HEK293 (cell line): ENCODE results near the gene AMER2.

Experiments used
- CTCF ChIA-PET: fragments of 350-600 bp; formaldehyde crosslinking; extraction: SDS; loops from one replicate; lab custom pipeline; 2021; ENCODE audit warnings: antibody characterized with exemption; lab: Yijun Ruan, JAX
- POLR2A ChIA-PET: fragments of 300-600 bp; formaldehyde crosslinking; extraction: SDS; loops from one replicate; lab custom pipeline; 2020; ENCODE audit warnings: antibody characterized with exemption, inconsistent platforms; lab: Yijun Ruan, JAX
- H3K27ac ChIP-seq: fragments of 200-500 bp; sonication (Bioruptor generic); 2 replicates; pipeline ENCODE4 v1.5.1; 2014; ENCODE audit warnings: low read depth, low read length, control low read depth, inconsistent platforms; ENCODE audit errors: extremely low read depth
- H3K36me3 ChIP-seq, 2 experiments: fragments of 200-500 bp in 1 of 2; sonication (Bioruptor generic) in 1 of 2; 1 replicate in 1 of 2; 2 replicates in 1 of 2; pipeline ENCODE4 v1.5.1; 2014 to 2017; ENCODE audit warnings: inconsistent platforms in 2 of 2, low read length in 2 of 2; ENCODE audit not compliant: control insufficient read depth in 2 of 2, insufficient read depth in 1 of 2
- H3K4me1 ChIP-seq: fragments of 200-500 bp; sonication (Bioruptor generic); 2 replicates; pipeline ENCODE4 v1.5.1; 2014; ENCODE audit warnings: mild to moderate bottlenecking, low read length, inconsistent platforms; ENCODE audit not compliant: control insufficient read depth, insufficient read depth
- H3K4me3 ChIP-seq: 2 replicates; pipeline ENCODE4 v1.5.1; 2011; ENCODE audit warnings: low read depth, mild to moderate bottlenecking, control low read depth, low read length, moderate library complexity
- H3K9me3 ChIP-seq: fragments of 200-500 bp; sonication (Bioruptor generic); 2 replicates; pipeline ENCODE4 v1.5.1; 2014; ENCODE audit warnings: low read depth, low read length, inconsistent platforms; ENCODE audit not compliant: control insufficient read depth, insufficient read depth
- KLF16 ChIP-seq: fragments of 450-650 bp; formaldehyde crosslinking; IDR thresholded peaks from 2 replicates; pipeline ENCODE4 v1.5.1; 2017; ENCODE audit warnings: missing biosample characterization, missing genetic modification characterization
- KLF7 ChIP-seq: fragments of 450-650 bp; formaldehyde crosslinking; IDR thresholded peaks from 2 replicates; pipeline ENCODE4 v1.5.1; 2016; ENCODE audit warnings: missing biosample characterization, missing genetic modification characterization, borderline replicate concordance
- REPIN1 ChIP-seq: fragments of 450-650 bp; formaldehyde crosslinking; IDR thresholded peaks from 2 replicates; pipeline ENCODE4 v1.5.1; 2017; ENCODE audit warnings: missing biosample characterization, missing genetic modification characterization, low read depth
- TCF7L2 ChIP-seq: IDR thresholded peaks from 2 replicates; pipeline ENCODE4 v1.6.1; 2011; ENCODE audit warnings: low read depth, mild to moderate bottlenecking, inconsistent platforms, low read length, moderate library complexity, borderline replicate concordance
- YY1 ChIP-seq: fragments of 450-650 bp; formaldehyde crosslinking; IDR thresholded peaks from 2 replicates; pipeline ENCODE4 v1.5.1; 2018; ENCODE audit warnings: missing biosample characterization, missing genetic modification characterization
- ZBTB26 ChIP-seq: fragments of 450-650 bp; formaldehyde crosslinking; optimal IDR thresholded peaks from 2 replicates; pipeline ENCODE3; 2016; ENCODE audit warnings: missing biosample characterization, mild to moderate bottlenecking, missing genetic modification characterization
- ZNF138 ChIP-seq: fragments of 450-650 bp; formaldehyde crosslinking; IDR thresholded peaks from 2 replicates; pipeline ENCODE4 v1.5.1; 2016; ENCODE audit warnings: missing biosample characterization, missing genetic modification characterization, borderline replicate concordance
- ZNF140 ChIP-seq: fragments of 450-650 bp; formaldehyde crosslinking; IDR thresholded peaks from 2 replicates; pipeline ENCODE4 v1.5.1; 2016; ENCODE audit warnings: missing biosample characterization, missing genetic modification characterization
- ZNF280C ChIP-seq: fragments of 450-650 bp; formaldehyde crosslinking; IDR thresholded peaks from 2 replicates; pipeline ENCODE4 v1.5.1; 2016; ENCODE audit warnings: missing biosample characterization, missing genetic modification characterization
- ZNF354C ChIP-seq: fragments of 450-650 bp; formaldehyde crosslinking; IDR thresholded peaks from 2 replicates; pipeline ENCODE4 v1.5.1; 2016; ENCODE audit warnings: missing biosample characterization, missing genetic modification characterization, low read depth, borderline replicate concordance
- ZNF501 ChIP-seq: fragments of 450-650 bp; formaldehyde crosslinking; IDR thresholded peaks from 2 replicates; pipeline ENCODE4 v1.5.1; 2016; ENCODE audit warnings: missing biosample characterization, missing genetic modification characterization
- ZNF558 ChIP-seq: fragments of 450-650 bp; formaldehyde crosslinking; IDR thresholded peaks from 2 replicates; pipeline ENCODE4 v1.5.1; 2016; ENCODE audit warnings: missing biosample characterization, missing genetic modification characterization
- ZNF596 ChIP-seq: fragments of 450-650 bp; IDR thresholded peaks from 2 replicates; pipeline ENCODE4 v1.5.0; 2018; ENCODE audit warnings: missing biosample characterization, mild to moderate bottlenecking, missing genetic modification characterization, moderate library complexity
- ZNF610 ChIP-seq: fragments of 450-650 bp; formaldehyde crosslinking; IDR thresholded peaks from 2 replicates; pipeline ENCODE4 v1.5.1; 2016; ENCODE audit warnings: missing biosample characterization, missing genetic modification characterization, borderline replicate concordance
- ZNF791 ChIP-seq: fragments of 450-650 bp; formaldehyde crosslinking; IDR thresholded peaks from 2 replicates; pipeline ENCODE4 v1.5.1; 2016; ENCODE audit warnings: missing biosample characterization, missing genetic modification characterization
- TF ChIP-seq, protein P1 (sequence below): fragments of 450-650 bp; formaldehyde crosslinking; IDR thresholded peaks from 2 replicates; pipeline ENCODE4 v1.5.1; 2017; ENCODE audit warnings: missing biosample characterization, missing genetic modification characterization
- TF ChIP-seq, protein P2 (sequence below): fragments of 450-650 bp; formaldehyde crosslinking; IDR thresholded peaks from 2 replicates; pipeline ENCODE4 v1.5.1; 2017; ENCODE audit warnings: missing biosample characterization, missing genetic modification characterization

Gene AMER2

DNA sequence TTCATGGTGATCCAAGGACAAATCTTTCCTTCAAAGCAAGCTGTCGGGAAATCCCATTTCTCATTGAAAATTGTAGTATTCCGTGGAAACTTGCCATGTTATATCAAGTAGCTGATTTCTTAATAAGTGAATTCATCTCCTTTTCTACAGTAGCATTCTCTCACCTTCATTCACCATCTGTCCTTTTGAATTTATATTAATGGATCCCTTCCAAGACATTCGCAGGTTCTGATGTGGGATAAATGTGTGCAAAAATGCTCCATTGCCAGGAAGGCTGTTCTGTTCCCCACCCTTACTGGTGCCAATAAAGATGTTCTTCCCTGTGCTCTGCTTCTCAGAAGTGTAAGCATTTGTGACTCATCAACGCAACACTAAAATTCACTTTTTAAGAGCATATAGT lies 36.2 kb downstream of the AMER2 start:
- TF ChIP-seq ZNF138 (tag by site-specific recombination) (no peak), YY1 (no peak), ZNF140 (tag by site-specific recombination) (no peak)
- TF ChIP-seq, protein P1, sequence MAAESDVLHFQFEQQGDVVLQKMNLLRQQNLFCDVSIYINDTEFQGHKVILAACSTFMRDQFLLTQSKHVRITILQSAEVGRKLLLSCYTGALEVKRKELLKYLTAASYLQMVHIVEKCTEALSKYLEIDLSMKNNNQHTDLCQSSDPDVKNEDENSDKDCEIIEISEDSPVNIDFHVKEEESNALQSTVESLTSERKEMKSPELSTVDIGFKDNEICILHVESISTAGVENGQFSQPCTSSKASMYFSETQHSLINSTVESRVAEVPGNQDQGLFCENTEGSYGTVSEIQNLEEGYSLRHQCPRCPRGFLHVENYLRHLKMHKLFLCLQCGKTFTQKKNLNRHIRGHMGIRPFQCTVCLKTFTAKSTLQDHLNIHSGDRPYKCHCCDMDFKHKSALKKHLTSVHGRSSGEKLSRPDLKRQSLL (tag by site-specific recombination), result no peak
- Histone ChIP-seq H3K4me1 (no peaks in the 10 kb centered on the region), H3K27ac (no peak overlapping the region), H3K4me3 (no peak overlapping the region), H3K9me3 (no peaks in the 10 kb centered on the region), H3K36me3 (no peaks in the 10 kb centered on the region)
- ChIA-PET POLR2A (no interaction called here), CTCF (no interaction called here)

- no peak overlapping the region for H3K4me3 ChIP-seq
- ChIA-PET CTCF (interaction anchor here (0.6 to 0.7 kb wide), 3 partner anchors 29 to 154 kb away, joined by 3 to 5 read pairs (median 3); no protein-coding TSS in a partner anchor), POLR2A (no interaction called here)
- H3K9me3 ChIP-seq, result no peaks in the 10 kb centered on the region
- H3K27ac ChIP-seq, result no peak overlapping the region
- H3K4me1 ChIP-seq, result no peaks in the 10 kb centered on the region
- no peaks in the 10 kb centered on the region for H3K36me3 ChIP-seq
- TF ChIP-seq ZNF280C (tag by site-specific recombination) (no peak), ZNF791 (tag by site-specific recombination) (no peak), ZNF558 (no peak), ZBTB26 (tag by site-specific recombination) (no peak), TCF7L2 (no peak), ZNF596 (tag by site-specific recombination) (no peak), ZNF610 (no peak), ZNF501 (no peak), ZNF138 (tag by site-specific recombination) (no peak), KLF16 (tag by site-specific recombination) (no peak), KLF7 (tag by site-specific recombination) (no peak), ZNF354C (tag by site-specific recombination) (no peak), REPIN1 (tag by site-specific recombination) (no peak)
- TF ChIP-seq, protein P2, sequence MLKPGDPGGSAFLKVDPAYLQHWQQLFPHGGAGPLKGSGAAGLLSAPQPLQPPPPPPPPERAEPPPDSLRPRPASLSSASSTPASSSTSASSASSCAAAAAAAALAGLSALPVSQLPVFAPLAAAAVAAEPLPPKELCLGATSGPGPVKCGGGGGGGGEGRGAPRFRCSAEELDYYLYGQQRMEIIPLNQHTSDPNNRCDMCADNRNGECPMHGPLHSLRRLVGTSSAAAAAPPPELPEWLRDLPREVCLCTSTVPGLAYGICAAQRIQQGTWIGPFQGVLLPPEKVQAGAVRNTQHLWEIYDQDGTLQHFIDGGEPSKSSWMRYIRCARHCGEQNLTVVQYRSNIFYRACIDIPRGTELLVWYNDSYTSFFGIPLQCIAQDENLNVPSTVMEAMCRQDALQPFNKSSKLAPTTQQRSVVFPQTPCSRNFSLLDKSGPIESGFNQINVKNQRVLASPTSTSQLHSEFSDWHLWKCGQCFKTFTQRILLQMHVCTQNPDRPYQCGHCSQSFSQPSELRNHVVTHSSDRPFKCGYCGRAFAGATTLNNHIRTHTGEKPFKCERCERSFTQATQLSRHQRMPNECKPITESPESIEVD (tag by site-specific recombination), result no peak
Observed at GRCh38 chr13:25132751-25133390, 39.2 kb downstream of the AMER2 start.
